Measurements from ENCODE around the gene LRRC74A.

The LRRC74A gene

GRCh38 chr14:76793324-76793723 lies 32.9 kb upstream of the LRRC74A start:
- no peak for TF ChIP-seq CTCF (IDR thresholded peaks at IDR 0.05)
- Histone ChIP-seq H3K9me3 (no peaks in the 10 kb centered on the region), H3K27ac (no peak overlapping the region), H3K4me1 (ENCODE audit: control insufficient read depth in 1 of 2, insufficient read depth in 1 of 2, low read depth in 1 of 2, low read length in 1 of 2) (no peaks in the 10 kb centered on the region), H3K4me3 (ENCODE audit: low read depth in 1 of 2, low read length in 1 of 2) (no peak overlapping the region), H3K27me3 (no peaks in the 10 kb centered on the region), H3K36me3 (peaks cover 41% of the 10 kb centered on the region)

- H3K4me1 ChIP-seq (ENCODE audit: control insufficient read depth in 1 of 2, insufficient read depth in 1 of 2, low read depth in 1 of 2, low read length in 1 of 2): no peaks in the 10 kb centered on the region
- H3K27me3 ChIP-seq: no peaks in the 10 kb centered on the region
- TF ChIP-seq CTCF (IDR thresholded peaks at IDR 0.05): no peak
- H3K27ac ChIP-seq: no peak overlapping the region
- no peak overlapping the region for H3K4me3 ChIP-seq (ENCODE audit: low read depth in 1 of 2, low read length in 1 of 2)
- peaks cover 35% of the 10 kb centered on the region for H3K36me3 ChIP-seq
- H3K9me3 ChIP-seq: no peaks in the 10 kb centered on the region
Measured at GRCh38 chr14:76793956-76794355, 32.3 kb upstream of the LRRC74A start.

GRCh38 chr14:76806446-76806845 lies 19.8 kb upstream of the LRRC74A start:
- Histone ChIP-seq H3K27ac (no peak overlapping the region), H3K4me3 (ENCODE audit: low read depth in 1 of 2, low read length in 1 of 2) (no peak overlapping the region), H3K9me3 (no peaks in the 10 kb centered on the region), H3K27me3 (no peaks in the 10 kb centered on the region), H3K36me3 (peaks cover 23% of the 10 kb centered on the region), H3K4me1 (ENCODE audit: control insufficient read depth in 1 of 2, insufficient read depth in 1 of 2, low read depth in 1 of 2, low read length in 1 of 2) (peaks cover 9 to 10% of the 10 kb centered on the region in 2 experiments)
- TF ChIP-seq CTCF (IDR thresholded peaks at IDR 0.05): no peak

- no peak for TF ChIP-seq CTCF (IDR thresholded peaks at IDR 0.05)
- Histone ChIP-seq H3K36me3 (peaks cover 23% of the 10 kb centered on the region), H3K4me3 (ENCODE audit: low read depth in 1 of 2, low read length in 1 of 2) (no peak overlapping the region), H3K27ac (no peak overlapping the region), H3K4me1 (ENCODE audit: control insufficient read depth in 1 of 2, insufficient read depth in 1 of 2, low read depth in 1 of 2, low read length in 1 of 2) (peaks cover 22 to 24% of the 10 kb centered on the region in 2 experiments), H3K27me3 (no peaks in the 10 kb centered on the region), H3K9me3 (no peaks in the 10 kb centered on the region)
Measured at GRCh38 chr14:76808011-76808410, 18.2 kb upstream of the LRRC74A start.

GRCh38 chr14:76808990-76809389 lies 17.2 kb upstream of the LRRC74A start:
- H3K4me3 ChIP-seq (ENCODE audit: low read depth in 1 of 2, low read length in 1 of 2): no peak overlapping the region
- no peak overlapping the region for H3K27ac ChIP-seq
- H3K4me1 ChIP-seq (ENCODE audit: control insufficient read depth in 1 of 2, insufficient read depth in 1 of 2, low read depth in 1 of 2, low read length in 1 of 2): peaks cover 23 to 28% of the 10 kb centered on the region in 2 experiments
- TF ChIP-seq CTCF (IDR thresholded peaks at IDR 0.05): no peak
- H3K9me3 ChIP-seq: no peaks in the 10 kb centered on the region
- peaks cover 22% of the 10 kb centered on the region for H3K36me3 ChIP-seq
- H3K27me3 ChIP-seq: no peaks in the 10 kb centered on the region

GRCh38 chr14:76810525-76810924 lies 15.7 kb upstream of the LRRC74A start:
- H3K9me3 ChIP-seq: no peaks in the 10 kb centered on the region
- peaks cover 23 to 28% of the 10 kb centered on the region in 2 experiments for H3K4me1 ChIP-seq (ENCODE audit: control insufficient read depth in 1 of 2, insufficient read depth in 1 of 2, low read depth in 1 of 2, low read length in 1 of 2)
- no peaks in the 10 kb centered on the region for H3K27me3 ChIP-seq
- H3K27ac ChIP-seq: no peak overlapping the region
- no peak for TF ChIP-seq CTCF (IDR thresholded peaks at IDR 0.05)
- peaks cover 15% of the 10 kb centered on the region for H3K36me3 ChIP-seq
- no peak overlapping the region for H3K4me3 ChIP-seq (ENCODE audit: low read depth in 1 of 2, low read length in 1 of 2)

All from neutrophil (primary cell).